ENCODE measurements around the gene BABAM2. TPM values are rescaled to one million over a fixed set of nuclear protein-coding genes. Genes with fewer than 3 reads are reported as not detected.

Gene BABAM2
- total RNA-seq, 1 experiment from 2014 or later = 27.1 TPM

DNA sequence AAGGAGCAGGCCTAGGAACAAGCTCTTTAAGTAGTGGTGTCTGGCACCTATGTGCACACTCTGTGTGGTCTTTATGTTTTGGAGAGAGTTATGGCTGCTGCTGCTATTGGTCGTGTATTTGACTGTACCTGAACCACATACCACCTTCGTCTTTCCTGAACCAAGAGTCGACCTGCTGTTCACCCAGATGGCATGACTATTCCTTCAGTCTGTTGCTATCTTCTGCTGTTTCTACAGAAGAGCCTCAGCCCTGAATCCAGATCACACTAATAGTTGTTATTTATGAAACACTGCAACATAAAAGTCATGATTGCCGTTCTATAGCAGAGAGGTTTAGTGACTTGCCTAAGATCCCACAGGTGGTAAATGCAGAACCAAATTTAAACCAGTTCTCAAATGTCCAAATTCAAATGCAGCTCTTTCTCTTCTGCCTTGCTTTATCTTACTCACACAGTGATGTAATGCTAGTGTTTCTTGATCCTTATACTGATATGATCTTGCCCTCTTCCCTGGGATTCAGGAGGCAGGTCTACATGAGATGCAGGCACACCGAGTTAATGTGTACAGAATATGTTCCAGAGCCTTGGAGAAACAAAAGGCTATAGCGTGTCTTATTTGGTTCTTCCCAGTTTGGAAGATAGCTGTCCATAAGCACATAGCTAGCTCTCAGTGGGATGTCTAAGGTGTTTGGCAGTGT is 380.1 kb downstream of the BABAM2 start:
- no peak overlapping the region for H3K18ac ChIP-seq (ENCODE audit: insufficient read length, low read depth, low read length)
- no peak overlapping the region for H2BK15ac ChIP-seq (ENCODE audit: low read depth, low read length)
- WGBS (ENCODE audit: extremely low coverage, insufficient read length, low lambda C conversion rate) = no CpG with 5 or more reads among the region's 6 CpGs
- Mint-ChIP-seq H3K9me3 (no peaks in the 10 kb centered on the region), H3K4me3 (no peak overlapping the region), H3K4me1 (peaks cover 29 to 31% of the 10 kb centered on the region in 2 experiments), H3K27me3 (ENCODE audit: low read depth) (no peaks in the 10 kb centered on the region), H3K36me3 (ENCODE audit: insufficient read depth in 1 of 3, low read depth in 3 of 3) (no peaks in the 10 kb centered on the region), H3K27ac (no peak overlapping the region)
- H3K56ac ChIP-seq (ENCODE audit: insufficient read length, low read depth, low read length) = no peak overlapping the region
- no peak overlapping the region for H4K8ac ChIP-seq (replicated peaks; ENCODE audit: insufficient read length, low read depth, low read length)
- no peak for DNase-seq
- no peaks in the 10 kb centered on the region for H3K79me2 ChIP-seq (ENCODE audit: insufficient read depth, low read length)
- peaks cover 9% of the 10 kb centered on the region for H3K4me1 ChIP-seq (ENCODE audit: insufficient read depth, low read length)
- H2AFZ ChIP-seq (ENCODE audit: low read length) = no peak overlapping the region
- no peak overlapping the region for H3K9ac ChIP-seq (ENCODE audit: extremely low read depth, insufficient read length, low read length)
- no peaks in the 10 kb centered on the region for H3K23me2 ChIP-seq (ENCODE audit: insufficient read length, low read depth, low read length, poor library complexity, severe bottlenecking)
- no peaks in the 10 kb centered on the region for H3K79me1 ChIP-seq (ENCODE audit: insufficient read depth, low read depth, low read length, poor library complexity, severe bottlenecking)
- no peak overlapping the region for H4K5ac ChIP-seq (ENCODE audit: insufficient read length, low read depth, low read length)
- H3K14ac ChIP-seq (ENCODE audit: insufficient read depth, low read length) = no peak overlapping the region
- no peak overlapping the region for H2BK120ac ChIP-seq (ENCODE audit: low read depth, low read length, poor library complexity, severe bottlenecking)
- H4K91ac ChIP-seq (ENCODE audit: insufficient read length, low read depth, low read length) = no peak overlapping the region
- H3K4ac ChIP-seq (ENCODE audit: low read depth, low read length) = no peak overlapping the region
- no peaks in the 10 kb centered on the region for H3K9me3 ChIP-seq (ENCODE audit: control insufficient read depth, low read depth, low read length)
- H3K27ac ChIP-seq (ENCODE audit: insufficient read length, low read depth, low read length) = no peak overlapping the region
- no peak overlapping the region for H2BK12ac ChIP-seq (ENCODE audit: insufficient read length, low read depth, low read length)
- H4K20me1 ChIP-seq (ENCODE audit: control insufficient read depth, insufficient read depth, insufficient read length) = no peaks in the 10 kb centered on the region
- no peak overlapping the region for H3K4me2 ChIP-seq (ENCODE audit: insufficient read depth, insufficient read length, low read length)
- TF ChIP-seq, protein P1, sequence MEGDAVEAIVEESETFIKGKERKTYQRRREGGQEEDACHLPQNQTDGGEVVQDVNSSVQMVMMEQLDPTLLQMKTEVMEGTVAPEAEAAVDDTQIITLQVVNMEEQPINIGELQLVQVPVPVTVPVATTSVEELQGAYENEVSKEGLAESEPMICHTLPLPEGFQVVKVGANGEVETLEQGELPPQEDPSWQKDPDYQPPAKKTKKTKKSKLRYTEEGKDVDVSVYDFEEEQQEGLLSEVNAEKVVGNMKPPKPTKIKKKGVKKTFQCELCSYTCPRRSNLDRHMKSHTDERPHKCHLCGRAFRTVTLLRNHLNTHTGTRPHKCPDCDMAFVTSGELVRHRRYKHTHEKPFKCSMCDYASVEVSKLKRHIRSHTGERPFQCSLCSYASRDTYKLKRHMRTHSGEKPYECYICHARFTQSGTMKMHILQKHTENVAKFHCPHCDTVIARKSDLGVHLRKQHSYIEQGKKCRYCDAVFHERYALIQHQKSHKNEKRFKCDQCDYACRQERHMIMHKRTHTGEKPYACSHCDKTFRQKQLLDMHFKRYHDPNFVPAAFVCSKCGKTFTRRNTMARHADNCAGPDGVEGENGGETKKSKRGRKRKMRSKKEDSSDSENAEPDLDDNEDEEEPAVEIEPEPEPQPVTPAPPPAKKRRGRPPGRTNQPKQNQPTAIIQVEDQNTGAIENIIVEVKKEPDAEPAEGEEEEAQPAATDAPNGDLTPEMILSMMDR (conservative IDR thresholded peaks at IDR 0.05) = no peak
- no peak overlapping the region for H2BK5ac ChIP-seq (ENCODE audit: insufficient read length, low read length)
- no peak overlapping the region for H2BK20ac ChIP-seq (ENCODE audit: low read depth, low read length, poor library complexity, severe bottlenecking)
- no peak overlapping the region for H3K23ac ChIP-seq (ENCODE audit: insufficient read length, low read depth, low read length)
- no peak overlapping the region for H3T11ph ChIP-seq (ENCODE audit: low read length)
- no peaks in the 10 kb centered on the region for H3K27me3 ChIP-seq (ENCODE audit: insufficient read depth, low read length)
- no peak overlapping the region for H2AK5ac ChIP-seq (ENCODE audit: insufficient read length, low read length)

Data from H9 (cell line).